Subcutaneous adipose tissue (tissue), 4 donors: ENCODE data around the gene SCN11A. TPM values are rescaled to one million over a fixed set of nuclear protein-coding genes. Genes with fewer than 3 reads are reported as not detected.

ENCODE experiments used
- total RNA-seq, 4 donors: library from RNA; depleted of rRNA; stranded (reverse); fragments of >200 nt; gene quantifications; one replicate each; pipeline ENCODE4 v1.1.0, GENCODE V29; 2016
- TF ChIP-seq, protein P1 (sequence below): fragments of 450-650 bp; IDR thresholded peaks from one replicate; pipeline ENCODE4 v1.5.1; 2016; ENCODE audit warnings: low read depth, mild to moderate bottlenecking, control low read depth, antibody characterized with exemption, moderate library complexity

The SCN11A gene
- total RNA-seq, 4 donors from 2014 or later: 0.34 to 1.9 (median 0.46) TPM

DNA sequence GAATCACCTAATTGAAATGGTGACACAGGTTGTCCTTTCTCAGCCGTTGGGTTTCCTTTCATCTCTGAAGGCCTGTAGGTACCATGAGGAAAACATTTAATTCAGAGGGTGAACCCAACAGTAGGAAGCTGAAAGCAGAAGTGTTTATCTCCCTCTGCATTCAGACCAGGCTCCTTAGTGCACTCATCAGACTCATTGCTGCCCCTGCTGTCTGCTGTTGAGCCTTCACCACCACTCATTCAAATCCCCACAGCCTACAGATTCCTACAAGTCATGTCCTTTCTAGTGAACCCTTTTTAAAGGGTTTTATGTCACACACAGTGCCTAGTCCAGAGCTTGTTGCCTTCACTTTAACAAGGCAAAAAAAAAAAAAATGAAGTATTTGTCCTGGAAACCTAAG is 13.5 kb upstream of the SCN11A start:
- TF ChIP-seq, protein P1, sequence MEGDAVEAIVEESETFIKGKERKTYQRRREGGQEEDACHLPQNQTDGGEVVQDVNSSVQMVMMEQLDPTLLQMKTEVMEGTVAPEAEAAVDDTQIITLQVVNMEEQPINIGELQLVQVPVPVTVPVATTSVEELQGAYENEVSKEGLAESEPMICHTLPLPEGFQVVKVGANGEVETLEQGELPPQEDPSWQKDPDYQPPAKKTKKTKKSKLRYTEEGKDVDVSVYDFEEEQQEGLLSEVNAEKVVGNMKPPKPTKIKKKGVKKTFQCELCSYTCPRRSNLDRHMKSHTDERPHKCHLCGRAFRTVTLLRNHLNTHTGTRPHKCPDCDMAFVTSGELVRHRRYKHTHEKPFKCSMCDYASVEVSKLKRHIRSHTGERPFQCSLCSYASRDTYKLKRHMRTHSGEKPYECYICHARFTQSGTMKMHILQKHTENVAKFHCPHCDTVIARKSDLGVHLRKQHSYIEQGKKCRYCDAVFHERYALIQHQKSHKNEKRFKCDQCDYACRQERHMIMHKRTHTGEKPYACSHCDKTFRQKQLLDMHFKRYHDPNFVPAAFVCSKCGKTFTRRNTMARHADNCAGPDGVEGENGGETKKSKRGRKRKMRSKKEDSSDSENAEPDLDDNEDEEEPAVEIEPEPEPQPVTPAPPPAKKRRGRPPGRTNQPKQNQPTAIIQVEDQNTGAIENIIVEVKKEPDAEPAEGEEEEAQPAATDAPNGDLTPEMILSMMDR: no peak

GRCh38 chr3:39064646-39065045 is 12.9 kb upstream of the SCN11A start:
- TF ChIP-seq, protein P1: no peak

DNA sequence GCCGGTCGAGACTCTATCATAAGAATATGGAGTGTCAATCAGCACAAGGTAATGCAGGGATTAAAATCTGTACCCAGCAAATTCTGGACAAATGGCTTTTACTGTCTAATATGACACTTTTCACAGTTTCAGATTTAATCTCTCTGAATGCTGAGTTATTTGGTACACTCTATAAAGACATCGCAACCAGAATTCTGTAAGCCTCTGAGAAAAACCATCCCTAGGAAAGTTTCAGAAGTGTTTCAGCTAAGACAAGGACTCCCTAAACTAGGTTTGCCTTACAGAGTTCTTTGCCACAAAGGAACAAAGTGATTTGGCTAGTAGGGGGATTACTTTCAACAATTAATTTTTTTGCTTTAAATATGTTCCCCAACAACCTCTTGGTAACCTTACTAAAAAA is 11.4 kb upstream of the SCN11A start:
- TF ChIP-seq, protein P1: no peak

- TF ChIP-seq, protein P1: no peak
Measured at GRCh38 chr3:39062180-39062579, 10.4 kb upstream of the SCN11A start.

GRCh38 chr3:39056151-39056550 is 4.4 kb upstream of the SCN11A start:
- TF ChIP-seq, protein P1: no peak

DNA sequence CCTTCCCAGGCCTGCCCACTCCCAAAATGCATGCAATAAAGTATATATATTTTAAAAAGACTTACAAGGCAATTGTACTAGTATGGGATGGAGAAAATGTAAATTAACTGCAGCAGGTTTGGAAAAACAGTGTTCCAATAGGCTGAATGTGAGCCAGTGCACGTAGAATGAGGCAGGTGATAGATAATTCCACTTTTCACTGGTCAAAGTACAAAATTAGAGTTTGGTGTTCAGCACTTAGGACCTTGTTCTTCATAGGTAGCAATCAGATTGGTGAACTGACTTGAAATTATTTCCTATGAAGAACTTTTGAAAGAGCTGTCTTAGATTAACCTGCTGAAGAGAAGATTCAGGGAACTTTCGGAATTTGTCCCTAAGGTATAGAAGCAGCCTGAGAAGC is 2.0 kb upstream of the SCN11A start:
- TF ChIP-seq, protein P1: no peak

DNA sequence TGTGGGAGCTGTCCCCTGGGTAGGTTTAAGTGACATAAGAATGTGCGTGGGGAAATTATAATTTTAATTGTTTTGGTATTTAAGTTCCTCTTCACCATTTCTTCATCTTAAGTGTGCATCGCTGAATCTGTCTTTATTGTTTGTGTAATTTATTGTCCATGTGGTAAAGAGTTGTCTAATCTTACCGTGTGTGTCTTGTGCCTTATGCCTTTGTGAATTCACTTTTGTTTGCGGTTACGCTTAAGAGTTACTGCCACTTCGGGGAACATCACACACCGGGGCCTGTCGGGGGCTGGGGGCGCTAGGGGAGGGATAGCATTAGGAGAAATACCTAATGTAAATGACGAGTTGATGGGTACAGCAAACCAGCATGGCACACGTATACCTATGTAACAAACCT is 839 bp upstream of the SCN11A start:
- TF ChIP-seq, protein P1: no peak
